MM.1S (cell line): Measurements from ENCODE around the gene SMIM38.

Experiments
- CTCF ChIP-seq: fragments of 300-600 bp; sonication (generic); IDR thresholded peaks from 2 replicates; pipeline ENCODE4 v1.5.1; 2016; ENCODE audit warnings: antibody characterized with exemption, low read length, mixed read lengths
- EZH2 ChIP-seq: fragments of 300-600 bp; sonication (generic); optimal IDR thresholded peaks from 2 replicates; pipeline ENCODE3; 2017; ENCODE audit warnings: low read depth, mild to moderate bottlenecking, antibody characterized with exemption, low read length, mixed read lengths
- EZH2phosphoT487 ChIP-seq: fragments of 300-600 bp; sonication (generic); IDR thresholded peaks from 2 replicates; pipeline ENCODE4 v1.6.1; 2018; ENCODE audit warnings: antibody characterized with exemption, low read length

- TF ChIP-seq CTCF = no peak
- TF ChIP-seq EZH2phosphoT487 = no peak
- TF ChIP-seq EZH2 = no peak
Observed at GRCh38 chr11:69198891-69199582, 43.3 kb downstream of the SMIM38 start.
